NCI-H510A (cell line): Measurements from ENCODE around the gene RDH14.
A peak's percentile ranks its signal among the peaks of the same experiment; 100 is the strongest.

Experiments
- DNase-seq: peaks from one replicate; lab custom pipeline; 2025; lab: John Stamatoyannopoulos, UW

The RDH14 gene

DNA sequence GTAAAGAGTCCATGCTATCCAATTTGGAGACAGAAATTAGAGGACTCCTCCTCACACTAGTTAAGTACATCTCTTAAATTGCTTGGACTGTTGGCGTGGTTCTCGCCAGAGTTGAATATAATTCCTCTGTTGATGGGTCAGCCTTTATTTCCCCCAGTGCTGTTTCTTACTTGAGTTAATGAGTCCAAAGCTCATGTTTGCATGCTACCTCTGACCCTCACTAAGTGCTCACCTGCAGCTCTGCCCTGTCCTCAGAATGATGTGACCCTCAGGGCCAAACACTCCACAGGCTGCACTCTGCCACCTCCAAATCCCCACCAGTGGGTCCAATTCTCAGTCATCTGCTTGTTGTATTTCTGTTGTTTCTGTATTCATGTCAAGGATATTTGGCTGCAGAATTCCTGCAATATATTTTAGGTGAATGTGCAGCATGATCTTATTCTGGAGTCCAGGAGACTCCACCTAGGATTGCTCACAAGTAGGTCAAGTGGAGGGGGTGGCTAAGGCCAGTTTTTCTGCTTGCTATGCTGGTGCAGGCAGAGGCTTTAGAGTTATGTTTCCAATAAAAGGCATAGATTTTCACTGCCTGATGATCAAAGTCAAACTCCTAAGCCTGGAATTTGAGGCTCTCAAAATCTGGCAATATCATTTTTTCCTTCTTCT is 37.8 kb downstream of the RDH14 start:
- DNase-seq: peak; percentile 24

GRCh38 chr2:18520451-18521425 is 39.7 kb downstream of the RDH14 start:
- DNase-seq: peak; percentile 86

DNA sequence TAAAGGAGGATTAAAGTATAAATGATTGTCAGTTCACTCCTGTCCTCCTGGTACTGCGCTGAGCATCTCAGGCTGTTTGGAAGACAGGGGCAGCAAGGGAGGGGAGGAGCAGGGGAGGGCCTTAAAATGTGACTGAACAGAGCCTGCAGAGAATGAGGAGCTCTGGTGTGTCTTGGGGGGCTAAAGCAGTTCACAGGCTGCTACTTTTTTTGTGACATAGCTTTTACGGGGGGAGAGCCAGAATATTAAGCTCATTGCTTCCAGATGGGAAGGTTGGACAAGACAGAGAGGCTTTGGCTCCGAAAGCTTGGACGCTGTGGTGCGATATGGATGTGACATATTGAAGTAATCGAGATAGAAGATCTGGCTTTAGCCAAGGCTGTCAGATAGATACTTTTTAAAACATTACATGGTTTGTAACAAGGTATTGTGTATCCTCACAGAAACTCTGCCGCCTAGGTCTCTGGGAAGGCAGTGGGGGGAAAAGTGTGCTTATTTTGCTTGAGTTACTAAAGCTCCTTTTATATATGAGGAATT is 40.5 kb downstream of the RDH14 start:
- DNase-seq: no peak

DNA sequence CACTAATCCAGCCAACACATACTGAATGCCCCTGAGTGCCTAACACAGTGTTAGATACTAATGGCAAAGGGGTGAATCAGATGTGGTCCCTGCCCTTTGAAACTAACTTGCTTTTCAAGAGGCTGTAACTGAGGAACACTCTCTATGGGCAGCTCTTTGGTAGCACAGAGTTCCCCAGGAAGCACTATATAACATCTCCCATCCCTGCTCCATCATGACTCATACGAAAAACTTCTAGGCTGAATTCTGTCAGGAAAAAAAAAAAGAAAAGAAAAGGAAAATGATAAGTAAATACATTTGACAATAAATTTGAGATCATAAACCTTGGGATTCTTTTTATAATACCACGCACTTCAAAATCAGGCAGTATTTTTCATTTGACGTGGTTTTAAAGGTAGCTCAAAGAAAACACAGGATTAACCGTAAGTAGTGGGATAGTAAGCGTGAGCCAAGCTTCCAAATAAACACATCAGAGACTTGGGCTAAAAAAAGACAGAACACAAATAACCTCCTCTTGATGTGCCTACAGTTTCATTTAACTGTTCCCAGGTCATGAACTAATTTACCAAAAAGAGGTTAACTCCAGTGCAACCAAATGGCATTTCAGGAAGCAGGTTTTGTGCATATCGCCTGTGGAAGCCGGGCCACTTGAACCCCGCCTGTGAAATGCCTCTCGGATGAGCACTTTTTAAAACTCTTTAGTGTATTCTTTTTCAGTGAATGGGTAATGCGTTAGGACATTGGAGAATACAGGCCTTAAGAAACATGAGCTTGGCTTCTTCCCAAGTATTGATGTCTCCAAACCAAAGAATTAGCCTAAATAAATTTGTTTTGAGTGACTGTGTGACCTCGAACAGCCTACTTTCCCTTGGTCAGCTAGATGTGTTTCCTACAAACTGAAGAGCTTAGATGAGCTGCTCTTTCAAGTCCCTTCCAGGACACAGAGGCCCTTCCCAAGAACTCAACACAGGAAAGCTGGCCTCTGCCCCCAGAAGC is 42.0 kb downstream of the RDH14 start:
- no peak for DNase-seq

- DNase-seq: no peak
These were observed 43.1 kb downstream of the RDH14 start for GRCh38 chr2:18517386-18517785.

DNA sequence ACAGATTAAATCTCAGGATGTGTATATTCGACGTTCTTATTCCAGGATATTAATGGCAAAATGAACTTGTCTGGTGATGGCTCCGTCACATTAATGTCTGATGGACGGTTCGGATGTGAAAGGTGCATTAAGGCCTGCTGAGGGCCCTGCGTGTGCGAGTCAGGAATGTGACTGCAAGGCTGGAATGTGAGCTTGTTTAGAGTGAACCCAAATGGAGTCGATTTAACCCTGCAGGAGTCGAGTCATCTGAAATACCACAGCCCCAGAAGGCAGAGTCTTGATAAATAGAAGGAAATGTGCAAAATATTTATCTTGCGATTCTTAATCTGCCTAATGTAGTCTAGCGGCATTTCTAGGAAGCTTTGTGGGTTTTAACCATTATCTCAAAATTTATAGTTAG is 44.3 kb downstream of the RDH14 start:
- no peak for DNase-seq

DNA sequence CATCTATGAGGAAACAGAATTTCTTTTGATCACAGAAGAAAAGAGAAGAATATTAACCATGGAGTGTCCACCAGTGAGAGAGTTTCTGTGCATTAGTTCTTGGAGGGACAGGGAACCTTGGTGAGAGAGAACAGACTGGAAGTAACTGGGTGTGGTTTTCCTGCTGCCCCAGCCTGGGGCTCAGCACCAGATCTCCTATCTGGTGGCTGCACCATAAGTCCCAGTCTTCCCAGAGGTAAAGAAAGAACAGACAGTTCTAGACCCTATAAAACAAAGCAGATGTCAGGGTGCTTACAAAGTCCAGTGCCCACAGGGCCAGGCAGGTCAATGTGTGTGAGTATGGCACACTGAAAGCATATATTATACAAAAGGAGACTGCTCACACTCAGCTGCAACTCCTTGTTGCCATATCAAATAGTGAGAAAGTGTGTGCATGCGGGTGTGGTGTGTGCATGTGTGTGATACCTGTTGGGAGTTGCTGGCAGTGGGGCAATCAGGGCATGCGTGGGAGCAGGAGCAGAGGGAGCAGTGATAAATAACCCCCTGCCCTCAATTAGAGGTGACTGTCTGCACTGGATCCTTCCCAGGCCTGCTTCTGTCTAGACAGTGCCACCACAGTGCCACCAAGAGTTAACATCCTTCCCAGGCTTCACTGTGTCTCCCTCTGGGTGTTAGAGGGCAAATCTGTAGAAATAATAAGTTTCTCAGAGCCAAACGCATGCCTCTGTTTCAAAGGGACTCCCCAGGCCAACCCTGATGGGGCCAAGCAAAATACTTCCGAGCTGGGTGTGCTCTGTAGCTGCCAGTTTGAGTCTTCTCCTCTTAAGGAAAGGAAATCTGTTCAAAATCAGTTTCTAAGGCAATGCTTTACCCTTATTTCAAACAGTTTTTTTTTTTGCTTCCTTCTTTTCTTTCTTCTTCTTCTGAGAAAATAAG is 45.7 kb downstream of the RDH14 start:
- no peak for DNase-seq

DNA sequence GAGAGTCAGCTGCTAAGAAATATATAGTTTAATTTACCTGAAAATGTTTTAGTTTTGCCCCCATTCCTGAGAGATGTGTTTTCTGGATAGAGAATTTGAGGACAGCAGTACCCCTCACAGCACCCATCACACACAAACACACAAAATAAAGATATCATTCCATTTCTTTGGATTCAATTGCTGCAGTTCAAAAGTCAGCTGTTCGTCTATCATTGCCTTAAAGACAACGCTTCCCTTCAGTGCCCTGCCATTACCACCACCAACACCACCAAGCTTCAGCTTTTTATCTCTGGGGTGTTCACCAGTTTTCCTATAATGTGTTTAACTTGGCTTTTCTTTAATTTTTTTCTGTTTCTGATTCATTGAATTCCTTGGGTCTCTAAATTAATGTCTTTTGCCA is 49.7 kb downstream of the RDH14 start:
- DNase-seq: no peak

DNA sequence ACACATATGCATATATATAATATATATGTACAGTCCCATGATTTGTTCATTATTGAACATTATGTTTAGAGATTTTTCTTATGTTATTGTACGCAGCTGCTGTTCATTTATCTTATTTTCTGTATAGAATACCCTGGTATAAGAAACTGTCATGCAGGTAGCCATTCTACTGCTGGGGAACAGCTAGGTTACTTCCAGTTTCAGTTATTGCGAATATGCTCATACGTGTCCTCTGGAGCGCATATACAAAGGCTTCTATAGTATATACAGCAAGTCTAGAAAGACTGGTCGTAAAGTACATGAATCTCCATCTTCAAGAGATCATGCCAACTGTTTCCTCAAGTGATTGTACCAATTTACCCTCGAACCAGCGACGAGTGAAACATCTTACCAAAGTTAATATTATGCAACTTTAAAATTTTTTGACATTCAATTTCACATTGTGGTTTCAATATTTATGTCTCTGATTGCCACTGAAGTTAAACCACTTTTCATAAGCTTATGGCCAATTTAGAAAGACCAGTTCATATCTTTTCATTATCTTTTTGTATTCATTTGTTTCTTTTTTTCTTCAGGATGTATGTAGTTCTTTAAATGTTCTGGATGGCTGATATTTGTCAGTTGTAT is 53.5 kb downstream of the RDH14 start:
- no peak for DNase-seq

DNA sequence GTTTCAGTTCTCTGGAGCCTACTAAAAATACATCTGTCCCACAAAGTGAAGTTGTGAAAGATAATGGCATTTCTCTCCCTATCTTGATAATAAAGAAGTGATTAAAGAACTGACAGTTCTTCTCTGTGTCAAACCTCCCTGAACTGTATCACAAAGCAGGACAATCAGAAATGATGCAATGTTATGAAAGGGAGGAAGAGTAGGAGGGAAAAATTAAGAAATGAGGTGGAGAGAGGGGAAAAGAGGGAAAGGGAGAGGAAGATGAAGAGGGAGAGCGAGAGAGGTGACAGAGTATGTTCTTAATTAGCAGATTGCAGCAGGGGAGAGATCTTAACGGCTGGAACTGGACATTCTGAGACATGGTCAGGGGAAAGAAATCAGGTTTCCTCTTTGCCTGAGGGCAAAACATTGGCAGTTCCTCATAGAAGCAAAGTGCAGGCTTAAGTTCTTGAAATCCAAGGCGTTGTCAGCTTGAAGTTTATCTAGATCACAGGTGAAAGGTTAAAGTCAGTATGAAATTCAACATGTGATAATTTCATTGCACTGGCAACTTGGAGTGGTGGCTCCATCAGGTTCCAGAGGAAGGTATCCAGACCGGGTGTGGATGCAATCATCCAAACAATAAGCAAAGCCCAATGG is 54.6 kb downstream of the RDH14 start:
- DNase-seq: no peak
